GM20431 (cell line): Measurements from ENCODE around the gene METAP1D.
"Not testable (repeated sequence)": the region's sequence is repeated elsewhere in the genome, so short reads cannot be mapped to it uniquely, and the experiment has no call there.

ENCODE experiments used
- in situ Hi-C: fragments of 300-500 bp; cut with MseI, MboI; formaldehyde crosslinking; loops from one replicate; pipeline ENCODE4 v1.15.0; 2020; ENCODE audit warnings: low sequenced_read_pairs; ENCODE audit not compliant: unreplicated experiment

The METAP1D gene

DNA sequence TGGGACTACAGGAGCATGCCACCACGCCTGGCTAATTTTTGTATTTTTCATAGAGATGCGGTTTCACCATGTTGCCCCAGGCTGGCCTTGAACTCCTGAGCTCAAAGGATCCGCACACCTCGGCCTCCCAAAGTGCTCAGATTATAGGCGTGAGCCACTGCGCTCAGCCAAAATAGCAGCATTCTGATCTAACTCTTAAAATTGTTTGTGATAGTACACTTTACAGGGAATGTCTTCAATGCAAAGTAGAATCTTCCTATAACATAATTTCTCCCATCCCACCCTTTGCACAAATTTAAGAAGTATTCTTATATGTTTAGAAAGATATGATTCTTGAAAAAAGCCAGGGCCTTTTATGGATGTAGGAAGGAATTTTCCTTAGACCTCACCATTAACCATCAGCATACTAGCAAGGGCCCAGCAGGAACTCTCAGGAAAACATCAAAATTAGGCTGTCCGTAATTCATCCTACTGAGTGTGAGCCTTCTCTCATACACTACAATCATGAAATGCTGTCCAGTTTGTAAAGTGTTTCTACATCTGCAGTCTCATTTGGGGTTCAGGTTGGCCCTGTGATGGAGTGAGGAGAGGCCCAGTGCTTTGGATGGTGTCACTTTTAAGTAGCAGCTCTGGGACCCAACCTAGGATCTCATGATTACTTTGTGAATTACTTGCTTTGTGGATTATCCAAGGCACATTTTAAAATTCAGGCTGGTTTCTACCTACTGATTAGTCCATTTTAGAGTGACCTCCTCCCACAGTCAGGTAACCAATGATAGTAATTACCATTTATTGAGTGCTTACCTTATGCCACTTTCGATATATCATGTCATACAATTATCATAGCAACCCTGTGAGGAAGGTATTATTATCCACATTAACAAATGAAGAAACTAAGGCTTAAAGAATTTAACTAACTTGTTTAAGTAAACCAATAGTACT lies 48.1 kb downstream of the METAP1D start:
- in situ Hi-C loops = no loop called here

DNA sequence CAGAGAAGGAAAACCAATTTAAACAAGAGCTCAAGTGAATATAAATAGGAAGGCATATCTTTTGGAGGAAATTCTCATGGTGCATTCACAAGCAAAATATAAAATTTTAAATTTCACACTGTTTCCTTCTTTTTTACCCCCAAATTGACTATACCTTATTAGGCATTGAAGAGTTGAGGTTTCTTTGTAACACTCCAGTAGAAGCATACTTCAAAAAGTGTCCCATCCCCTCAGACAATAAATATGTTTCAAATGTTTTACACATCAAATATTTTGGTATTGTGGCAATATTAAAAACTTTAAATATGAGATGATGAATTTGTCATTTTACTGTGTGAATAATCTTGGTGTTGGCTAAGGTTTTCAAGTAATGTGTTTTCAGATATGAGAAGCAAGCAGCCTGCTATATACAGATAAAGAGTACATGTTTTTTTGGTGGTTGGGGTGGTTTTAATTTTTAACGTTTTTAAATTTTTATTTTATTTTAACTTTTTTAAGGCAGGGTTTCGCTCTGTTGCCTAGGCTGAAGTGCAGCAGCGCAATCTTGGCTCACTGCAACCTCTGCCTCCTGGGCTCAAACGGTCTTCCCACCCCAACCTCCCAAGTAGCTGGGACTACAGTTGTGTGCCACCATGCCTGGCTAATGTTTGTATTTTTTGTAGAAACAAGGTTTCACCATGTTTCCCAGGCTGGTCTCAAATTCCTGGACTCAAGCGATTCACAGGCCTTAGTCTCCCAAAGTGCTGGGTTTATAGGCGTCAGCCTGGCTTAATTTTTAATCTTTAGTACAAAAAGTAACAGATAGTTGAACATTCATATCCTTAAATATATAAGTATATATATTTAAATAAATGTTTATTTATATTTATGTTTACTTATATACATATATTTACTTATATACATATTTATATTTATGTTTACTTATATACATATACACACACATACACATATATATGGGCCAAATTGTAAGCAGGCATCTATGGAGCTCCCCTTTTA lies 49.1 kb downstream of the METAP1D start:
- in situ Hi-C loops = no loop called here

- in situ Hi-C loops = no loop called here
These were observed 49.9 kb downstream of the METAP1D start for GRCh38 chr2:172049567-172050120.

DNA sequence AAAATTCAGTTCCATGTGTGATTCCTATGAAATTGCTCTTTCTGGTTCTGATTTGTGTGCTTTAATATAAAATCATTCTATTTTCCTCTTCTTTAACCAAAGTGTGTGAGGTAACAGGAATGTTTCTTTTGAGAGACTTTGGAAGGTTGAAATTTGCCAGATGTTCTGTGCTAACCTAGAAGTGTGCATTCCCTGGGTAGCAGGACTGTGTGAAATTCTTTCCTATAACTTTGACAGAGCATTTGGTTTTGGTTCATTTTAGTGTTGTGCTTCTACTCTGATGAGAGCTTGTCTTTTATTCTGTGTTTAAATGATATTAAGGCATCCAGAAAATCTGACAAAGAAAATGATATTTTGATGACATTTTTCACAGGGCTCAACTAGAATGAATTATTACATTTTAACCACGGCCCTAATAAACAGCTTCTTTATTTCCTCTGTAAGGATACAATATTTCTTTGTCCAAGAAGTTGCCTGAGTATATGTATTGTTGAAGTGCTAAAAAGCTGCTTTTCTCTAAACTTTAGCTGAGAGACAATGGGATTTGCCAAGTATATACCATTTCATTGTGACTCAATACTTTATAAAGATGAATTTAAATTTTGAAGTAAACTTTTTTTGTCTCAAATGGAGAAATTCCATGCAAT lies 50.8 kb downstream of the METAP1D start:
- in situ Hi-C loops = no loop called here

DNA sequence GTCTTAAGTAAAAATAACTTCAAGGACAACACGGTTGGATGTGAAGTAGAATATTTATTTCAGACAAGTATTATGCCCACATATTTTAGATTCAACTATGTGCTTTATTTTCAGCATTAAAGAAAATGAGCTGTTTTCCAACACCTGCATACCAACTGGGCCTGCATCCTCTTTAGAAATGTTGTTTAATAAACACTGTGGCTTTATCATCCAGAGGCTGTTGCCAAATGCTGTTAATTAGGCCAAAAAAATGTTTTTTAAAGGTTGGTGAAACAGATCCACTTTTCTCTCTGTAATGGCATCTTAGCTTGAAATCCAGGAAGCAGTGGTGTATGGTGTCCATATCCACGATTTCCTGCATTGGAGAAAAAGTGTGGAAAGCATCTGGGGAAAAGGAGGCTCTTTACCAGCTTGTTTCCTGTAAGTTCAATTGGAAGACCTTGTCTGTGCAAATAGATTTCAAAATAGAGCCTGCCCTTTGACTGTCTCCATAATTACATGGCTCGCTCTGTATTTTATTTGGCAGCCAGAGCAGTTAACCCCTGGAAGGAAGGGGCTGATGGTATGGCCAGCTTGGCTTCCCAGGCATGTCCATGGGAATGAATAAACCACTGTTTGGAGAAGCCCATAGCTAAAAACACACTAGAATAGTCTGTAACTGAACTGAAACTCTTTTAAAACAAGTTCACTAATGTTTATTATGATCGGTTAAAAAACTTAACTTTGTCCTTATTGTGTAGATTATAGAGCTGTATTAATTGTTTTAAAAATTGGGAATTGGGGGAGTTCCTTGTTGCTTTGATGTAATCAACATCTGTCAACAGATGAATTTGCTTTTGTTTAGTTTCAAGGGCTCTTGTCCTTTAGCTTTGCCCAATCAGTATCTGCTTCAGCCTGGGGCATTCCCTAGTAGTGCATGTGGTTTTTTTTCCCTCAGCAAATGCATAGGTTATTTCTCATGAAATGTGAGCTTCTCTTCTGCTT lies 52.5 kb downstream of the METAP1D start:
- in situ Hi-C loops = no loop called here

DNA sequence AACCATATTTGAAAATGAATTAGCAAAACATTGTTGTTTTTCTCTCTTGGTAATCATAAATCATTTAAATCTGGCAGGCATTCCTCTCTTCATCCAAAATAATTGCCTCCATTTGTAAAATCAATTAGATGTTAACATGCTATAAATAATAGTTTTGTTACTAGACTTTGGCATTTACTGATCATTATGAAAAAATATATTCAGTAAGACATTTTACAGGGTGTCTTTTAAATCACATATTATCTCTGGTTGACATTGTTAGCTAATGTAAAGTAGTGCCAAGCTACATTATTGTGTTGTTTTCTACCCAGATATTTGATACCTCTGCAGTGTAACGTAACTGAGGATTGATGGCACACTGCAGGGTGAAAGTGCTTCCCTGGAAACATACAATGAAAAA lies 53.7 kb downstream of the METAP1D start:
- in situ Hi-C loops = no loop called here

DNA sequence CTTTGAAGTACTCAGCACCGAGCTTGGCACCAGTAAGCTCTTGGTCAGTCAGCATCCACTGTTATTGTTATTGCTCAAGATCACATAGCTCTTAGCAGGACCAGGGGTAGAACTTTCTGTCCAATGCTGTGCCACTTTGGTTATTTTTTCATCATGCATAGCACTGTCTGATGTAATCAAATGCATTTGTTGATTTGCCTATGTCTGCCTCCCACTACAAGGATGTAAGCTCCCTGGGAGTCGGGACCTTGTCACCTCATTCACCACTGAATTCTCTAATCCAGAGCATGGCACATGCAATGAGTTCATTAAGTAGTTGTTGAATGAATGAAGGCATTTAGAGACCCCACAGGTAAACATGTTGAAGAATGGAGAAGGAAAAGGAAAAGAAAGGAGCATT lies 56.5 kb downstream of the METAP1D start:
- in situ Hi-C loops = no loop called here

- in situ Hi-C loops = no loop called here
These were observed 58.9 kb downstream of the METAP1D start for GRCh38 chr2:172058660-172059059.

GRCh38 chr2:172060118-172060517 lies 60.4 kb downstream of the METAP1D start:
- in situ Hi-C loops = not testable (repeated sequence)

DNA sequence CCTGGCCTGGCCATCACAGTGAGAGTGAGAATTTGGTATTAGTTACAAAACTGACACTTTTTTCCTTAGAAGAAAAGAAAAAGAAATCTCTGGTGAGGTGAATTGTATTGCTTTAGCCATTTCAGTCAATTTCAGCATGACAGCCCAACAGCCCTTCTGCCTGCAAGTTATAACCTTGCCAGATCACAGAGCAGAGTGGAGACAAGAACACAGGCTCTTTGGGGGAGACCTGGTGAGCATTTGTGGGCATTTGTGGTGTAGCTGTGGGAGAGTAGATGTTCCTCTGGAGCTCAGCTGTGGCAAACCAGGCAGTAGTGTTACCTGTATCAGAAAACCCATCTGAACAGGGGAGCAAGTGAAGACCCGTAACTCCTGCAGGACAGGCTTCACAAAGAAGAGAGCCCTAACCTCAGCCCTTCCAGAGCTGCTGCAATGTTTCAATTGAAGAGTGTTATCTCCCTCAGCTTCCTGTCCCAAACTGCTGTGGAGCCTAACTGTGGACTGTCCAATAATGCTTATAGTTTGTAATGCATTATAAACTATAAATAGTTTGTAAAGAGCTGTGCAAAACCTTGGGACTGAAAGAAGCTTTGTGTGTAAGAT lies 62.8 kb downstream of the METAP1D start:
- in situ Hi-C loops = no loop called here

DNA sequence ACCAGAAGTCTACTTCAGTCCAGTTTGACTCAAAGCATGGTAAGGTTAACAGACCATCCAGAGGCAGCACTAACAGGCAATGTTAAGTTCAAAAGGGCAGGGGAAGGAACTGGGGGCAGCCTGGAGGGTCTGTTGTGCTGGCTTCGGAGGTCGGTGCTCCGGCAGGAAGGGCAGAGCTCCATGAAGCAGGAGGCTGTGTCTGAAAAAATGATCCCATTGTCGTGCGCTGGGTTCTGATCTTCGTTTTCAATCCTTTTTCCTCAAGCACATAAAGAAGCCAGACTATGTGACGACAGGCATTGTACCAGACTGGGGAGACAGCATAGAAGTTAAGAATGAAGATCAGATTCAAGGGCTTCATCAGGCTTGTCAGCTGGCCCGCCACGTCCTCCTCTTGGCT lies 63.7 kb downstream of the METAP1D start:
- in situ Hi-C loops = no loop called here

DNA sequence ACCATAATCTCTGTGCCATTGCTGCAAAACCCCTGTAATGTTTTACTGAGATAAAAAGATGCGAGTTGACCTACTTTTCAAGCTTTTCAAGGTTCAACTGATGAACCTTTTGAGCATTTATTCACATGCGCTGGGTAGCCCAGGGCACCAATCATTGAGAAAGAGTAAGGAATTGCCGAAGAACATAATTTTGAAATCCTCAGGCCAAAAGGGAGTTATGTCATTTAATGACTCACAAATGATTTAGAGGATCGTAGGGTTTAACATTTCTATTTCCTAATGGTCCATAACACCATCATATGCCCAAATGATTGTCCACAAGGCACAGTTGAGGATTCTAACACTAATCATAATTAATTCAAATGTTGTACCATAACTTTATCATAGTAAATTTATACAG lies 65.4 kb downstream of the METAP1D start:
- in situ Hi-C loops = no loop called here

- in situ Hi-C loops = no loop called here
These were observed 66.7 kb downstream of the METAP1D start for GRCh38 chr2:172066394-172066886.

DNA sequence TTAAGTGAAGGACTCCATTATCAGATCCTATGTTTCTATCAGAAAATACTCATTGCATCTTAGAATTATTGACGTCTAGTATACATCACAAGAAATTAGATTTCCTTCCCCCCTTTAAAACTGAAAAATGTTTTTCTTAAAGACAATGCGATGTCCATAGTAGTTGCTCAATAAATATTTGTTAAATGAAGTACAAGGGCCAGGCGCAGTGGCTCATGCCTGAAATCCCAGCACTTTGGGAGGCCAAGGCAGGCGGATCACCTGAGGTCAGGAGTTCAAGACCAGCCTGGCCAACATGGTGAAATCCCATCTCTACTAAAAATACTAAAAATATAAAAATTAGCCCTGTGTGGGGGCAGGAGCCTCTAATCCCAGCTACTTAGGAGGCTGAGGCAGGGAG lies 68.2 kb downstream of the METAP1D start:
- in situ Hi-C loops = not testable (repeated sequence)

DNA sequence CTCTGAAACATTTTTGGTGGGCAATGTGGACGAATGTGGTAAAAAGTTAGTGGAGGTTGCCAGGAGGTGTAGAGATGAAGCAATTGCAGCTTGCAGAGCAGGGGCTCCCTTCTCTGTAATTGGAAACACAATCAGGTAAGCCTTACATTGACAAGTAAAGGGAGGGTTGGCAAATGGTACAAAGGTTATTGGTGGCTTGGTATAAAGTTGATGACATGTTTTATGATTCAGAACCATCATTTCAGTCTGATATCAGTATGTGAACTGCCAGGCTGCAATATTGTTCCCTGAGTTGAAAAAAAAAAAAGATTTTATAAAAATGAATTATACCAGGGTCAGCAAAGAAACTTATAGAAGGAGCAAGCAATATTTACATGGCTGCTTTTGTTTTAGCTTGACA lies 71.2 kb downstream of the METAP1D start:
- in situ Hi-C loops = no loop called here

GRCh38 chr2:172072303-172072702 lies 72.5 kb downstream of the METAP1D start:
- in situ Hi-C loops = no loop called here

- in situ Hi-C loops = no loop called here
These were observed 73.0 kb downstream of the METAP1D start for GRCh38 chr2:172072706-172073105.

DNA sequence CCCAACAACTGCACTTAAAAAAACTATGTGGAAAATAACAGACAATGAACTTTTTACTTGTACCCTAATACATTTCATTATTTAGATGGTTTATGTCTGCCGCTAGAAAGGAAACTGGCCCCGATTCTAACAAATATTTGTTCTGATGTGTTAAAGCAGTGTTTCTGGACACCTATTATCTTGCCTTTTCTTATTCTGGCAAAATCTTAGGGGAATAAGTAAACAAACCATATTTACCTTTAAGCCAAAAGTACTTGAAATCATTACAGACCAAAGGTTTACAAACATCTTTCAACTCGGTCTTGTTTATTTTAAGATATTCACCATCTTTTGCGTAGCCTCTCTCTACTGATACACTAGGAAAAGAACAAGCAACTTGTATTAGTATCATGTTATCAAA lies 73.8 kb downstream of the METAP1D start:
- in situ Hi-C loops = no loop called here
